Measurements from ENCODE around the gene OR2A12. TPM values are rescaled to one million over a fixed set of nuclear protein-coding genes. Genes with fewer than 3 reads are reported as not detected.

Gene OR2A12
- total and polyA plus RNA-seq, 2 of the 13 experiments (the other 11 are each of a cell fraction or from before 2014, with no cell fraction given), result 0.18 TPM; not detected in 1

- in situ Hi-C loops (cut with HindIII; ENCODE audit: extremely low pct_ligation_motif_present, low pct_unique_long_range_greater_than_20kb), result no loop called here
- DNase-seq (ENCODE audit: low spot score), result no peak
Observed at GRCh38 chr7:144133307-144133706, 47.2 kb downstream of the OR2A12 start.

GRCh38 chr7:144134116-144134515, 48.0 kb downstream of the OR2A12 start:
- in situ Hi-C loops (cut with HindIII; ENCODE audit: extremely low pct_ligation_motif_present, low pct_unique_long_range_greater_than_20kb), result no loop called here
- FAIRE-seq, result no peak
- ChIA-PET CTCF (ENCODE audit: low intra/inter-chr PET ratio, low total read pairs) (no interaction called here), POLR2A (no interaction called here)
- H2AFZ ChIP-seq (ENCODE audit: low read length), result no peak overlapping the region
- H3K36me3 ChIP-seq (replicated peaks in 1 of 2; ENCODE audit: control insufficient read depth in 1 of 2, insufficient read depth in 2 of 2, low read length in 2 of 2), result no peaks in the 10 kb centered on the region
- H3K9me3 ChIP-seq (ENCODE audit: low read length), result no peaks in the 10 kb centered on the region
- no peaks in the 10 kb centered on the region for H3K27me3 ChIP-seq (ENCODE audit: control insufficient read depth in 1 of 2, insufficient read depth in 2 of 2, low read length in 2 of 2)
- no peak overlapping the region for H3K4me3 ChIP-seq (replicated peaks in 1 of 3; ENCODE audit: insufficient read depth in 1 of 3, low read depth in 2 of 3, low read length in 3 of 3)
- no peaks in the 10 kb centered on the region for H3K4me1 ChIP-seq (ENCODE audit: insufficient read depth, low read length)
- no peak for DNase-seq (ENCODE audit: low spot score)
- no peak overlapping the region for H3K27ac ChIP-seq (ENCODE audit: extremely low read length, insufficient read depth, low read length)
- no peaks in the 10 kb centered on the region for H4K20me1 ChIP-seq (ENCODE audit: insufficient read depth, low read length)
- no peak overlapping the region for H3K4me2 ChIP-seq (ENCODE audit: low read depth, low read length)
- 43% methylated on average over 1 of the region's 1 CpG for WGBS (ENCODE audit: low lambda C conversion rate)
- no peak for ATAC-seq
- intact Hi-C loops (cut with micrococcal nuclease; ENCODE audit: unreplicated experiment), result no loop called here
- TF ChIP-seq RFX1 (IDR thresholded peaks at IDR 0.05) (peak; percentile 35; the same call in 1 of the 2 replicates), JUNB (CRISPR knock-in tag; IDR thresholded peaks at IDR 0.05; ENCODE audit: borderline replicate concordance) (no peak)
- no TSS peak for BruUV-seq (replicated peaks)
- H3K79me2 ChIP-seq (ENCODE audit: insufficient read depth, low read length), result no peaks in the 10 kb centered on the region
- no peak overlapping the region for H3K9ac ChIP-seq (ENCODE audit: insufficient read depth, low read depth, low read length)

More at GRCh38 chr7:144133307-144133706, 47.2 kb downstream of the OR2A12 start:
- ATAC-seq (no peak), FAIRE-seq (no peak)
- H3K27me3 ChIP-seq (ENCODE audit: control insufficient read depth in 1 of 2, insufficient read depth in 2 of 2, low read length in 2 of 2), result no peaks in the 10 kb centered on the region
- no peak overlapping the region for H3K9ac ChIP-seq (ENCODE audit: insufficient read depth, low read depth, low read length)
- no TSS peak for BruUV-seq (replicated peaks)
- H3K36me3 ChIP-seq (replicated peaks in 1 of 2; ENCODE audit: control insufficient read depth in 1 of 2, insufficient read depth in 2 of 2, low read length in 2 of 2), result no peaks in the 10 kb centered on the region
- CTCF ChIA-PET (ENCODE audit: low intra/inter-chr PET ratio, low total read pairs), result no interaction called here
- intact Hi-C loops (cut with micrococcal nuclease; ENCODE audit: unreplicated experiment), result no loop called here
- no peak overlapping the region for H3K4me3 ChIP-seq (replicated peaks in 1 of 3; ENCODE audit: insufficient read depth in 1 of 3, low read depth in 2 of 3, low read length in 3 of 3)
- 53% methylated on average over 6 of the region's 6 CpGs for WGBS (ENCODE audit: low lambda C conversion rate)
- H3K27ac ChIP-seq (ENCODE audit: extremely low read length, insufficient read depth, low read length), result no peak overlapping the region
- no peak overlapping the region for H3K4me2 ChIP-seq (ENCODE audit: low read depth, low read length)
- POLR2A ChIA-PET, result no interaction called here
- TF ChIP-seq KAT8 (CRISPR knock-in tag; IDR thresholded peaks at IDR 0.05), result no peak
- no peak for TF ChIP-seq ZNF235 (CRISPR knock-in tag; IDR thresholded peaks at IDR 0.05; ENCODE audit: borderline replicate concordance)
- TF ChIP-seq NFIB (CRISPR knock-in tag; IDR thresholded peaks at IDR 0.05; ENCODE audit: borderline replicate concordance), result no peak
- TF ChIP-seq NFE2 (CRISPR knock-in tag; IDR thresholded peaks at IDR 0.05), result no peak
- no peaks in the 10 kb centered on the region for H3K79me2 ChIP-seq (ENCODE audit: insufficient read depth, low read length)
- no peaks in the 10 kb centered on the region for H3K4me1 ChIP-seq (ENCODE audit: insufficient read depth, low read length)
- H2AFZ ChIP-seq (ENCODE audit: low read length), result no peak overlapping the region
- no peaks in the 10 kb centered on the region for H4K20me1 ChIP-seq (ENCODE audit: insufficient read depth, low read length)
- no peaks in the 10 kb centered on the region for H3K9me3 ChIP-seq (ENCODE audit: low read length)
